Measurements from ENCODE around the gene ASB16. TPM values are rescaled to one million over a fixed set of nuclear protein-coding genes. Genes with fewer than 3 reads are reported as not detected.
A peak's percentile ranks its signal among the peaks of the same experiment; 100 is the strongest.

Gene ASB16
- total and polyA plus RNA-seq, 9 of the 15 experiments (the other 6 are each of a cell fraction or from before 2014, with no cell fraction given): 0.03 to 0.07 TPM; not detected in 7

GRCh38 chr17:44220213-44221083 lies 49.9 kb downstream of the ASB16 start (continued):
- no peak for TF ChIP-seq E2F6 (IDR thresholded peaks at IDR 0.05; ENCODE audit: borderline replicate concordance in 1 of 2, extremely low read depth in 1 of 2, insufficient read depth in 1 of 2, insufficient read length in 1 of 2, low read depth in 1 of 2, low read length in 1 of 2, poor library complexity in 1 of 2, severe bottlenecking in 1 of 2)
- no peak for TF ChIP-seq MCM7 (IDR thresholded peaks at IDR 0.05)
- no peak for TF ChIP-seq NFIX (CRISPR knock-in tag; IDR thresholded peaks at IDR 0.05; ENCODE audit: low read depth)
- no peak for TF ChIP-seq ZBTB43 (CRISPR knock-in tag; IDR thresholded peaks at IDR 0.05)
- no peak for TF ChIP-seq PCBP2 (IDR thresholded peaks at IDR 0.05; ENCODE audit: low read depth, low read length, poor library complexity, severe bottlenecking)
- TF ChIP-seq KLF10 (CRISPR knock-in tag; IDR thresholded peaks at IDR 0.05): no peak
- no peak for TF ChIP-seq ZNF551 (CRISPR knock-in tag; IDR thresholded peaks at IDR 0.05)
- no peak for TF ChIP-seq DACH1 (IDR thresholded peaks at IDR 0.05; ENCODE audit: partially characterized antibody)
- no peak for TF ChIP-seq SMAD3 (CRISPR knock-in tag; conservative IDR thresholded peaks at IDR 0.05)
- 0 out of 2 replicates have a peak, but pooled peaks have one; percentile 37 for TF ChIP-seq NKRF (IDR thresholded peaks at IDR 0.05; ENCODE audit: borderline replicate concordance)
- no peak for TF ChIP-seq HMG20A (CRISPR knock-in tag; conservative IDR thresholded peaks at IDR 0.05)
- no peak for TF ChIP-seq HDGF (IDR thresholded peaks at IDR 0.05)
- 0 out of 2 replicates have a peak, but pooled peaks have one; percentile 20 for TF ChIP-seq ZNF785 (CRISPR knock-in tag; IDR thresholded peaks at IDR 0.05)
- TF ChIP-seq ZNF592 (IDR thresholded peaks at IDR 0.05): no peak
- TF ChIP-seq NR0B1 (IDR thresholded peaks at IDR 0.05; ENCODE audit: partially characterized antibody): no peak
- no peak for TF ChIP-seq ZNF23 (CRISPR knock-in tag; IDR thresholded peaks at IDR 0.05)
- TF ChIP-seq TAF7 (tag; IDR thresholded peaks at IDR 0.05): no peak
